HepG2 (cell line): ENCODE data around the gene URB1. TPM values are rescaled to one million over a fixed set of nuclear protein-coding genes. Genes with fewer than 3 reads are reported as not detected.

Experiments used
- ATAC-seq: fragments of 200-7000 bp; cut with Tn5 transposase; 3 replicates; pipeline ENCODE4 v1.9.1; 2020; ENCODE audit warnings: mild to moderate bottlenecking, moderate library complexity
- BruUV-seq: library from RNA; stranded (reverse); fragments of 400-500 nt; replicated peaks from 2 replicates; lab custom pipeline; 2021; lab: Mats Ljungman, UMichigan
- CTCF ChIA-PET: fragments of 300-600 bp; formaldehyde crosslinking; extraction: SDS; loops from one replicate; lab custom pipeline; 2021; ENCODE audit warnings: low total read pairs, inconsistent platforms, low intra/inter-chr PET ratio; lab: Yijun Ruan, JAX
- POLR2A ChIA-PET: fragments of 350-600 bp; sonication (Branson Sonifier 250); formaldehyde crosslinking; loops from one replicate; lab custom pipeline; 2020; ENCODE audit warnings: antibody characterized with exemption, inconsistent platforms; lab: Yijun Ruan, JAX
- DNase-seq: peaks from one replicate; pipeline ENCODE4 v3.0.0-alpha.2; 2015; ENCODE audit warnings: low spot score
- FAIRE-seq: peaks from 3 replicates; lab custom pipeline; 2011; peaks lifted over from hg19 to GRCh38; lab: Jason Lieb, UNC
- H2AFZ ChIP-seq: one replicate; pipeline ENCODE4 v1.6.1; 2011; ENCODE audit warnings: low read length, inconsistent platforms
- H3K27ac ChIP-seq: fragments of 300-600 bp; 3 replicates; pipeline ENCODE4 v1.8.0; 2011; ENCODE audit warnings: mixed run types, mild to moderate bottlenecking, mixed read lengths, low read length, inconsistent platforms; ENCODE audit not compliant: insufficient read depth; ENCODE audit errors: extremely low read length
- H3K27me3 ChIP-seq, 2 experiments: fragments of 200-600 bp in 1 of 2; 2 replicates in 1 of 2; 3 replicates in 1 of 2; pipeline versions ENCODE4 v1.6.0 to v1.8.0; 2011; ENCODE audit warnings: low read length in 2 of 2, mild to moderate bottlenecking in 2 of 2, moderate library complexity in 2 of 2, inconsistent platforms in 1 of 2; ENCODE audit not compliant: insufficient read depth in 2 of 2, control insufficient read depth in 1 of 2
- H3K36me3 ChIP-seq, 2 experiments: fragments of 200-600 bp in 1 of 2; replicated peaks in 1 of 2; 2 replicates in 1 of 2; 3 replicates in 1 of 2; pipeline versions ENCODE4 v1.5.1 to v1.8.0; 2011; ENCODE audit warnings: low read length in 2 of 2, inconsistent platforms in 1 of 2; ENCODE audit not compliant: insufficient read depth in 2 of 2, control insufficient read depth in 1 of 2
- H3K4me1 ChIP-seq: 2 replicates; pipeline ENCODE4 v1.5.1; 2012; ENCODE audit warnings: low read length, inconsistent platforms; ENCODE audit not compliant: insufficient read depth
- H3K4me2 ChIP-seq: 2 replicates; pipeline ENCODE4 v1.6.0; 2011; ENCODE audit warnings: low read depth, low read length, inconsistent platforms
- H3K4me3 ChIP-seq, 3 experiments: fragments of 200-600 bp in 1 of 3; sonication (generic), shearing (Covaris generic) in 1 of 3; replicated peaks in 1 of 3; 2 replicates each; pipeline ENCODE4 v1.5.1; 2011 to 2016; ENCODE audit warnings: low read length in 3 of 3, inconsistent platforms in 2 of 3, low read depth in 2 of 3, mild to moderate bottlenecking in 2 of 3, control low read depth in 1 of 3, mixed read lengths in 1 of 3; ENCODE audit not compliant: insufficient read depth in 1 of 3
- H3K79me2 ChIP-seq: one replicate; pipeline ENCODE4 v1.6.1; 2011; ENCODE audit warnings: low read length, inconsistent platforms; ENCODE audit not compliant: insufficient read depth
- H3K9ac ChIP-seq: 2 replicates; pipeline ENCODE4 v1.6.0; 2011; ENCODE audit warnings: mild to moderate bottlenecking, low read depth, low read length, inconsistent platforms; ENCODE audit not compliant: insufficient read depth
- H3K9me3 ChIP-seq: 2 replicates; pipeline ENCODE4 v1.5.1; 2012; ENCODE audit warnings: mild to moderate bottlenecking, low read length
- H4K20me1 ChIP-seq: 2 replicates; pipeline ENCODE4 v1.6.0; 2011; ENCODE audit warnings: inconsistent platforms, mild to moderate bottlenecking, low read length, moderate library complexity; ENCODE audit not compliant: insufficient read depth
- CEBPG ChIP-seq: IDR thresholded peaks from 2 replicates; pipeline ENCODE4 v1.6.1; 2016
- HMG20A ChIP-seq: IDR thresholded peaks from 2 replicates; pipeline ENCODE4 v1.6.1; 2016; ENCODE audit warnings: borderline replicate concordance
- JUNB ChIP-seq: sonication (generic); formaldehyde crosslinking; IDR thresholded peaks from 2 replicates; pipeline ENCODE4 v1.8.0; 2022; ENCODE audit warnings: missing genetic modification reagents, mild to moderate bottlenecking, borderline replicate concordance
- TEAD3 ChIP-seq: optimal IDR thresholded peaks from 2 replicates; pipeline ENCODE3; 2016; ENCODE audit warnings: borderline replicate concordance
- ZNF205 ChIP-seq: IDR thresholded peaks from 2 replicates; pipeline ENCODE4 v1.6.1; 2018; ENCODE audit warnings: missing biosample characterization, missing genetic modification reagents
- ZNF225 ChIP-seq: sonication (generic); formaldehyde crosslinking; IDR thresholded peaks from 2 replicates; pipeline ENCODE4 v1.4.0; 2020; ENCODE audit warnings: mild to moderate bottlenecking, missing genetic modification reagents
- ZNF33B ChIP-seq: sonication (generic); formaldehyde crosslinking; IDR thresholded peaks from 2 replicates; pipeline ENCODE4 v1.5.1; 2020; ENCODE audit warnings: mild to moderate bottlenecking, missing genetic modification reagents
- ZNF552 ChIP-seq: sonication (generic); formaldehyde crosslinking; IDR thresholded peaks from 2 replicates; pipeline ENCODE4 v1.9.0; 2022; ENCODE audit warnings: missing genetic modification reagents, mild to moderate bottlenecking, borderline replicate concordance
- ZNF619 ChIP-seq: sonication (generic); formaldehyde crosslinking; IDR thresholded peaks from 2 replicates; pipeline ENCODE4 v1.4.0; 2020; ENCODE audit warnings: mild to moderate bottlenecking, missing genetic modification reagents
- ZNF670 ChIP-seq: sonication (generic); formaldehyde crosslinking; IDR thresholded peaks from 2 replicates; pipeline ENCODE4 v1.8.0; 2022; ENCODE audit warnings: mild to moderate bottlenecking, missing genetic modification reagents, borderline replicate concordance
- ZZZ3 ChIP-seq: sonication (generic); formaldehyde crosslinking; IDR thresholded peaks from 2 replicates; pipeline ENCODE4 v1.4.0; 2020; ENCODE audit warnings: missing genetic modification reagents, mild to moderate bottlenecking, borderline replicate concordance
- WGBS: methylation state at CpG from one replicate; pipeline ENCODE4 v1.1.6; 2017; ENCODE audit warnings: low lambda C conversion rate; 5-methylcytosine and 5-hydroxymethylcytosine counted together
- in situ Hi-C: cut with HindIII; loops from 2 replicates; pipeline ENCODE4 v1.10.0; 2017; ENCODE audit warnings: low pct_unique_long_range_greater_than_20kb; ENCODE audit not compliant: extremely low pct_ligation_motif_present
- intact Hi-C: fragments of 100-400 bp; cut with micrococcal nuclease; formaldehyde crosslinking; loops from one replicate; pipeline ENCODE4 v1.10.0; 2022; ENCODE audit not compliant: unreplicated experiment
- polyA plus RNA-seq, 8 experiments: library from polyadenylated mRNA; depleted of rRNA in 3 of 8; stranded (reverse) in 7 of 8; unstranded in 1 of 8; fragments of >200 nt; fragmentation: Illumina TruSeq in 4 of 8; extraction: Trizol in 4 of 8; gene quantifications; 2 replicates each; pipeline versions ENCODE4 v1.2.1 to v1.2.3, GENCODE V29; 2011 to 2016; ENCODE audit warnings: low read depth in 4 of 8, missing spikeins in 1 of 8, mixed read lengths in 1 of 8; ENCODE audit not compliant: insufficient read depth in 1 of 8
- total RNA-seq, 5 experiments: library from RNA; depleted of rRNA; stranded (reverse); fragments of >200 nt; fragmentation: Illumina TruSeq; extraction: Trizol; gene quantifications; 2 replicates each; pipeline ENCODE4 v1.2.3, GENCODE V29; 2016; ENCODE audit warnings: low read depth in 1 of 5
- TF ChIP-seq, protein P1 (sequence below): IDR thresholded peaks from 2 replicates; pipeline ENCODE4 v1.6.1; 2016; ENCODE audit warnings: missing biosample characterization, missing genetic modification reagents, low read depth

URB1 gene
- total and polyA plus RNA-seq, 2 of the 13 experiments (the other 11 are each of a cell fraction or from before 2014, with no cell fraction given) = 4.5 to 16.7 TPM

- TF ChIP-seq ZNF33B (CRISPR knock-in tag) = no peak
- TF ChIP-seq TEAD3 (CRISPR knock-in tag) = no peak
- no peak for TF ChIP-seq CEBPG (CRISPR knock-in tag)
- no peak for TF ChIP-seq ZNF205 (CRISPR knock-in tag)
- no peak for TF ChIP-seq ZNF619 (CRISPR knock-in tag)
- TF ChIP-seq ZNF552 = no peak
- no peak for TF ChIP-seq HMG20A
- TF ChIP-seq, protein P1, sequence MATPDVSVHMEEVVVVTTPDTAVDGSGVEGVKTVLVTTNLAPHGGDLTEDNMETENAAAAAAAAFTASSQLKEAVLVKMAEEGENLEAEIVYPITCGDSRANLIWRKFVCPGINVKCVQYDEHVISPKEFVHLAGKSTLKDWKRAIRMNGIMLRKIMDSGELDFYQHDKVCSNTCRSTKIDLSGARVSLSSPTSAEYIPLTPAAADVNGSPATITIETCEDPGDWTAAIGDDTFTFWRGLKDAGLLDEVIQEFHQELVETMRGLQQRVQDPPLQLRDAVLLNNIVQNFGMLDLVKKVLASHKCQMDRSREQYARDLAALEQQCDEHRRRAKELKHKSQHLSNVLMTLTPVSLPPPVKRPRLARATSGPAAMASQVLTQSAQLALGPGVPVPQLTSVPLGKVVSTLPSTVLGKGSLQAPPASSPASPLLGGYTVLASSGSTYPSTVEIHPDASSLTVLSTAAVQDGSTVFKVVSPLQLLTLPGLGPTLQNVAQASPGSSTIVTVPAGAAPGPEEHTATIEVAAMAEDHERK (CRISPR knock-in tag) = no peak
- no peak for TF ChIP-seq ZNF225 (CRISPR knock-in tag)
- TF ChIP-seq ZZZ3 = no peak
- TF ChIP-seq JUNB (CRISPR knock-in tag) = no peak
- no peak for TF ChIP-seq ZNF670 (CRISPR knock-in tag)
- TF ChIP-seq, all 625 proteins: peak for 0
- Histone ChIP-seq H3K4me3 (no peak overlapping the region), H3K9ac (no peak overlapping the region), H3K4me2 (no peak overlapping the region), H3K27me3 (no peaks in the 10 kb centered on the region), H3K79me2 (no peaks in the 10 kb centered on the region), H3K27ac (no peak overlapping the region), H3K4me1 (peaks cover 47% of the 10 kb centered on the region), H2AFZ (no peak overlapping the region), H3K36me3 (peaks cover 23 to 45% of the 10 kb centered on the region in 2 experiments), H3K9me3 (no peaks in the 10 kb centered on the region), H4K20me1 (no peaks in the 10 kb centered on the region)
- no peak for DNase-seq
- FAIRE-seq = no peak
- BruUV-seq = no TSS peak
- in situ Hi-C loops (no loop called here), intact Hi-C loops (no loop called here)
- WGBS = 96% methylated on average over 3 of the region's 3 CpGs
- ATAC-seq = no peak
- CTCF ChIA-PET = no interaction called here
- POLR2A ChIA-PET = no interaction called here
Observed at GRCh38 chr21:32328595-32328994, 64.2 kb downstream of the URB1 start.
